A549 treated with AZD9567 at 1 μM for 4 hours (cell line): ENCODE data around the gene CSF1. TPM values are rescaled to one million over a fixed set of nuclear protein-coding genes. Genes with fewer than 3 reads are reported as not detected.

Experiments used
- total RNA-seq: library from RNA; stranded (reverse); fragments of 200-300 nt; extraction: Qiagen RNA extraction; gene quantifications from 5 replicates; pipeline ENCODE4 v1.2.3, GENCODE V29; 2022; ENCODE audit not compliant: insufficient read depth

Gene CSF1
- 13.3 to 14.9 TPM (median 14.6 TPM) in 5 replicates for total RNA-seq

DNA sequence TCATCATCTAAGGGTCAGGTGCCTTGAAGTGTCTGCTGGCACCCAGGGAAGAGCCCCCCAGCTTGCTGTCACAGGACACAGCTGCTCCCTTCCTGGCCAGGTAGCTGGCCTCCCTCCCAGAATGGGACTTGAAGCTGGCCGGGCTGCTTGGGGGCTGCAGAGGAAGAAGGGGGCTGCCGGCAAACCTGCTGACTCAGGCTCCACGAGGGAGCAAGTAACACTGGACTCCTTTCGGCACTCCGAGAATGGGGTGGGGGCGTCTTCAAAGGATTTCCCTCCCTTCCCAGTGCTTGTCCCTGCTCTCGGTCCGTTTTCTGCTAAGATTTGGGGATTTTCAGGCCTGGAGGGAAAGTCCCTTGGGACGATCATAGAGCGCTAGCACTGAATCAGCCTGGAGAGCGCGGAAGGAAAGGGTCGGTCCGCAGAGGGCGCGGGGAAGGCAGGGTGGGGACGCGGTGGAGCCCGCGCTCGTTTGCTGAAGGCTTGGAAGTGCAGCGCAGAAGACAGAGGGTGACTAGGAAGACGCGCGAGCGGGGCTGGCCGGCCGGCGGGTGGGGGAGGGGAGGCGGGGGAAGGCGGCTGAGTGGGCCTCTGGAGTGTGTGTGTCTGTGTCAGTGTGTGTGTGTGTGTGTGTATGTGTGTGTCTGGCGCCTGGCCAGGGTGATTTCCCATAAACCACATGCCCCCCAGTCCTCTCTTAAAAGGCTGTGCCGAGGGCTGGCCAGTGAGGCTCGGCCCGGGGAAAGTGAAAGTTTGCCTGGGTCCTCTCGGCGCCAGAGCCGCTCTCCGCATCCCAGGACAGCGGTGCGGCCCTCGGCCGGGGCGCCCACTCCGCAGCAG lies at the start of gene CSF1:
Gene CSF1 (plus strand): TSS at position 727 of the 840 bp plus-strand sequence. CDS start 175 bp downstream, outside the sequence.

Other genes with a start within 250 kb of the CSF1 start
- 3.3 to 4.9 TPM (median 3.8 TPM) in 5 replicates for gene GSTM2, start 242.8 kb upstream of the CSF1 start, total RNA-seq
- not detected in 5 replicates for gene GSTM1, start 223.0 kb upstream of the CSF1 start, total RNA-seq
- not detected in 5 replicates for gene GSTM5, start 198.6 kb upstream of the CSF1 start, total RNA-seq
- gene GSTM3, start 169.8 kb upstream of the CSF1 start, total RNA-seq = 23.3 to 36.3 TPM (median 24.1 TPM) in 5 replicates
- 0.42 to 0.91 TPM (median 0.59 TPM) in 4 of 5 replicates, not detected in the other for gene EPS8L3, start 146.9 kb upstream of the CSF1 start, total RNA-seq
- 45.6 to 56.3 TPM (median 49.9 TPM) in 5 replicates for gene AHCYL1, start 73.9 kb downstream of the CSF1 start, total RNA-seq
- gene STRIP1, start 123.8 kb downstream of the CSF1 start, total RNA-seq = 7.9 to 15.7 TPM (median 14.2 TPM) in 5 replicates
- gene ALX3, start 159.8 kb downstream of the CSF1 start, total RNA-seq = not detected in 5 replicates
- 0.07 TPM in 1 of 5 replicates, not detected in the others for gene UBL4B, start 201.6 kb downstream of the CSF1 start, total RNA-seq
- gene SLC6A17, start 239.6 kb downstream of the CSF1 start, total RNA-seq = 4.1 to 5.5 TPM (median 5.1 TPM) in 5 replicates